Measurements from ENCODE around the gene P2RX1. TPM values are rescaled to one million over a fixed set of nuclear protein-coding genes. Genes with fewer than 3 reads are reported as not detected.
"Not testable (repeated sequence)": the region's sequence is repeated elsewhere in the genome, so short reads cannot be mapped to it uniquely, and the experiment has no call there.

P2RX1 gene
- total RNA-seq, 2 donors from 2014 or later = 71.0 to 115 TPM

- intact Hi-C loops (cut with DNase I) = loop anchor here in 1 of 2 donors (10.0 kb wide), 1 partner anchor 1470 kb away; the partner anchor contains the start of gene RPAIN
- DNase-seq (ENCODE audit: low spot score) = no peak
Observed at GRCh38 chr17:3954976-3955672, 38.9 kb upstream of the P2RX1 start.

- intact Hi-C loops (cut with DNase I) = loop anchor here in 1 of 2 donors (10.0 kb wide), 1 partner anchor 1471 kb away; the partner anchor contains the start of gene RPAIN
- no peak for DNase-seq (ENCODE audit: low spot score)
Observed at GRCh38 chr17:3954086-3954485, 37.8 kb upstream of the P2RX1 start.

GRCh38 chr17:3953542-3953941, 37.3 kb upstream of the P2RX1 start:
- intact Hi-C loops (cut with DNase I) = loop anchor here in 1 of 2 donors (10.0 kb wide), 1 partner anchor 1471 kb away; the partner anchor contains the start of gene RPAIN
- no peak for DNase-seq (ENCODE audit: low spot score)

DNA sequence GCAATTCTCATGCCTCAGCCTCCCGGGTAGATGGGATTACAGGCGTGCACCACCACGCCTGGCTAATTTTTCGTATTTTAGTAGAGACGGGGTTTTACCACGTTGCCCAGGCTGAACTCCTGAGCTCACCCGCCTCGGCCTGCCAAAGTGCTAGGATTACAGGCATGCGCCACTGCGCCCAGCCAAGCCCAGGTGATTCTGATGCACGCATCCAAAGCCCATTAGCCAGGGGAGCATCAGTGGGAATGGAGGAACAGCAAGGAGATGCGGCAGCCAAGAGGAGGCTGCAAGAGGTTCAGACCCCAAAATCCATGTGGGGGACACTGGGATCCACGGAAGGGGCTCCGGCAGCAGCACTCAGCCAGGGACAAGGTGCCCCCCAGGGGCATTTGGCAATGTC, 35.9 kb upstream of the P2RX1 start:
- intact Hi-C loops (cut with DNase I) = loop anchor here in 1 of 2 donors (10.0 kb wide), 1 partner anchor 1473 kb away; the partner anchor contains the start of gene RPAIN
- no peak for DNase-seq (ENCODE audit: low spot score)

- no peak for DNase-seq (ENCODE audit: low spot score)
- intact Hi-C loops (cut with DNase I) = loop anchor here in 1 of 2 donors (10.0 kb wide), 1 partner anchor 1473 kb away; the partner anchor contains the start of gene RPAIN
Observed at GRCh38 chr17:3951420-3951819, 35.2 kb upstream of the P2RX1 start.

GRCh38 chr17:3951003-3951402, 34.7 kb upstream of the P2RX1 start:
- DNase-seq (ENCODE audit: low spot score) = no peak
- intact Hi-C loops (cut with DNase I) = loop anchor here in 1 of 2 donors (10.0 kb wide), 1 partner anchor 1474 kb away; the partner anchor contains the start of gene RPAIN

DNA sequence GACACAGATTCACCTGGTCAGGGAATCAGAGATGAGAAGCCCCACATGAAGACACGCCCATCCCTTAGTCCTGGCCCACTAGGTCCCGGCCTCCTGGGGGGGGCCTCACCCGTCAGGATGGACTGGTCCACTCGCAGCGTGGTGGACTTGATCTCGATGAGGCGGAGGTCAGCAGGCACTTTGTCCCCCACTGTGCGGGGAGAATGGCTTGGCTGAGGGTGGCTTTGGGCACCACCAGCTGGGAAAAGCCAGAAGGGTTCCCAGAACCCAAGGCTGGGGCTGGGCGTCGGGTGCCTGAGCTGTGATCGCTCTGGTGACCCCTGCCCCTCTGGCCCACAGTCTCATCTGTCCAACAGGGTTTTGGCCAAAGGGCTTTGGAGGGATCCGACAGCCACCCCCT, 34.3 kb upstream of the P2RX1 start:
- DNase-seq (ENCODE audit: low spot score) = no peak
- intact Hi-C loops (cut with DNase I) = loop anchor here in 1 of 2 donors (10.0 kb wide), 1 partner anchor 1474 kb away; the partner anchor contains the start of gene RPAIN

DNA sequence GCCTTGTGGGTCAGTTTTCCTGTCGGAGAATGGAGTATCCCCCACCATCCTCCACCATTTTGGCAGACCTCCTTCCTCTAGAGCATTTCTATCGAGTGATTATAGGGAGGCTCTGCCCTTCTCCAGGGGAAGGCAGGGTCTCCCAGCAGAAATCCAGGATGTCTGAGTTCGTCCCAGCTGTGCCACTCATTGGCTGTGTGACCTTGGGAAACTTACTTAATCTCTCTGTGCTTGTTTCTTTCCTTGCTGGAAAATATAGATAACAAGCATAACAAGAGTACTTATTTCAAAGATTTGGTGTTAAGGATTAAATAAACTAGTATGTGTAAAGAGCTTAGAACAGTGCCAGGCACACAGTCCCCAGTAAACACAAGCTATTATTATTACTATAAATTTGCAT, 33.2 kb upstream of the P2RX1 start:
- intact Hi-C loops (cut with DNase I) = no loop called here
- no peak for DNase-seq (ENCODE audit: low spot score)

GRCh38 chr17:3948551-3948950, 32.3 kb upstream of the P2RX1 start:
- intact Hi-C loops (cut with DNase I); DNase-seq (ENCODE audit: low spot score): not testable (repeated sequence)

GRCh38 chr17:3947318-3947810, 31.1 kb upstream of the P2RX1 start:
- intact Hi-C loops (cut with DNase I) = no loop called here

DNA sequence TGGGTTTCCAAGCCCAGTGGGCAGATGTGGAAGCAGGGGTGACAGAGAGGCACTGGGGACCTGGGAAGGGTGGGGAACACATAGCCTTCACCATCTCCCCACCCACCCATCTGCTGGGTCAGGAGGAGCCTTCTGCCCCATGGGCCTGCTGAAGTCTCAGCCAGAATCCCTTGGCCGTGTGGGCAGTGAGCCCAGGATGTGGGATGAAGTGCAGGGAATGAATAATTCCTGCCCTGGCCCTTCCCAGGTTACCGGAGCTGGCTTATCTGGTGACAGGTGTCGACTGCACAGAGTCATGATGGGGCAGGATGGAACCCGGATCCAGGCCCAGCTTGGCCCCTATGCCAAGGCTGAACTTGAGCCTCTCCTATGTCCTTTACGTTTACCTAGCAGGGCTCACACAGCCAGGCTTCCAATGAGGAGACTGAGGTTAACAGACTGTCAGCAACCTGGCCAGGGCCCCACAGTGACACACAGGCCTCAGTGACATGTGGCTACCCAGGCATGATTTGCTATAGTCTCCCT, 30.5 kb upstream of the P2RX1 start:
- DNase-seq (ENCODE audit: low spot score) = no peak
- intact Hi-C loops (cut with DNase I) = no loop called here

More at GRCh38 chr17:3947318-3947810, 31.1 kb upstream of the P2RX1 start:
- DNase-seq (ENCODE audit: low spot score) = no peak

DNA sequence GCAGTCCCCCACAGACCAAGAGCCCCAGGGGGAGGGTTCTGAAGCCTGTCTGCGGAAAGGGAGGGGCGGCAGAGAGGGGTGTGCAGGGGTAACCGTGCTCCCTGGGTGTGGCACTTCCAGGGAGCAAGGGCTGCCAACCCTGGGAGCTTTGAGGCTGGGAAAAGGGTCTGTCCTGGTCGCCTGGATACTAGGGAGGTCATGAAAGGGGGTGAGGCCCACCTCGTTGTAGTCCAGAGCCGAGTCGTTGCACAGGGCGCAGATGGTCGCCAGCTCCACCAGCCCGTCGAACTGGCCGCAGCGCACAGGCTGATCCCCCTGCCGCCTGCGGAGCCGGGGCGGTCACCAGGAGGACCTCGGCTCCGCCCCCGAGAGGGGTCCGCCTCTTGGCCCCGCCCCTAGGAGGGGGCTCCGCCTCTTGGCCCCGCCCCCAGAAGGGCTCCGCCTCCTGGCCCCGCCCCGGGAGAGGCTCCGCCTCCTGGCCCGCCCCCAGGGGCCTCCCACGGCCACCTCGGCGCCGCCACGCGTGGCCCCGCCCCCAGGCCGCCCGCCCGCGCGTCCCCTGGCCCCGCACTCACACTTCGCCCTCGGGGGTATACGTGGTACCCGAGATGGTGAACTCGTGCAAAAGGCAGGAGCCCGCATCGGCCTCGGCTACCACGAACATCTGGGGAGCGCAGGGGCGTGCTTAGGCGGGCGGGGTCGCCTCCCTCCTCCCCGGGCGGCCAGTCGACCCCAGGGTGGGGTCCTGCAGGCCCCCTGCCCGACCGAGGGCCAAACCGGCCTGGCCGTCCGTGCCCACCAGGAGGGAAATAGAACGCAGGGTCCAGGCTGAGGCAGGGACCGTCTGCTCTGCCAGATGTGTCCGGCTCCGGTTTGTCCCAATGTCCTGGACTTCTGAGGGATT, 28.5 kb upstream of the P2RX1 start:
- intact Hi-C loops (cut with DNase I) = no loop called here
- no peak for DNase-seq (ENCODE audit: low spot score)

DNA sequence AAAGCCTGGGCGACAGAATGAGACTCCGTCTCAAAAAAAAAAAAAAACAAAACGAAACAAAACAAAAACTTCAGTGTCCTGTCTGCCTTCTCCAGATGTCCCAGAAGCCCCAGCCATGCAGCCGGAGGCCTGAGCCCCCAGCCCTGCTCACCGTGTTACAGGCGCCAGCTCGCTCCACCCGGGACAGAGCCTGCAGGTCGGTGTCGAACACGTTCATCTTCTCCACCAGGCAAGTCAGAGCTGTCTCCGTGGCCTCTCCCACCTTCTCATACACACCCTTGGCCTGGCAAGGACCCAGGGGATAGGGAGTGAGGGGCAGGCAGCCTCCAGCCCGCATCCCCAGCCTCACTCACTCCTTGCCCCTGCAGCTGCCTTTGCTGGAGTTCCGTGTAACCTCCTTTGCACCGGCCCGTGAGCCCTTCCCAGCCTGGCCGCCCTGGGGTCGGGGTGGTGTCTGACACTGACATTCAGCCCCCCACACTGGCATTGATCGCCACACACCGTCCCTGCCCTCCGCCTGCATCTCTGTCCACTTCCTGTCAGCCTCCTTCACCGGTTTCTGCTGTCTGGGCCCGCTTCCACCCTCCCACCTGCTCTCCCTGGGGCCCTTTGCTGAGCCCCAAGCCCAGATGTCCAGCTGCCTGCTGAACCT, 27.1 kb upstream of the P2RX1 start:
- DNase-seq (ENCODE audit: low spot score) = no peak
- intact Hi-C loops (cut with DNase I) = no loop called here

- intact Hi-C loops (cut with DNase I) = no loop called here
- DNase-seq (ENCODE audit: low spot score) = no peak
Observed at GRCh38 chr17:3940965-3941698, 24.9 kb upstream of the P2RX1 start.

GRCh38 chr17:3937359-3937758, 21.1 kb upstream of the P2RX1 start:
- intact Hi-C loops (cut with DNase I) = no loop called here
- no peak for DNase-seq (ENCODE audit: low spot score)

- no peak for DNase-seq (ENCODE audit: low spot score)
- intact Hi-C loops (cut with DNase I) = no loop called here
Observed at GRCh38 chr17:3935825-3936355, 19.6 kb upstream of the P2RX1 start.

DNA sequence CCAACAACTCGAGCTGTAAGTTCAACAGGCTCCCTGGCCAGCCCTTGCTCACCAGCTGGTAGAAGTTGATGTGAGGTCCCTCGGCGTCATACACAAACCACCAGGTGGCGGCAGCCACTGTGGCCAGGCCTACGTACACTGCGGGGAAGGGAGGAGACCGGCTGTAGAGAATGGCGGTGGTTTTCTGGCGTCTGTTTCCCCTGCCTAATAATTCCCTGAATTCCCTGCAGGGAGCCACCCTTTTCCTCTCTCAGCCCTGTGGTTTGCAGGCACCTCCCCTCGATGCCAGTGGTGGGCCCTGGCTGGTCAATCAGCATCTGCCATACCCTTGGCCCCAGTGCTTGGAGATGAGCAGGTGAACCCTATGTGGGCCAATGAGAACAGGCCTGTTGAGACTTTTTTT, 18.9 kb upstream of the P2RX1 start:
- peak; percentile 84 for DNase-seq (ENCODE audit: low spot score)
- intact Hi-C loops (cut with DNase I) = no loop called here

- no peak for DNase-seq (ENCODE audit: low spot score)
- intact Hi-C loops (cut with DNase I) = no loop called here
Observed at GRCh38 chr17:3929764-3930163, 13.5 kb upstream of the P2RX1 start.
